Stimulated activated CD4-positive, alpha-beta T cell treated with anti-CD3 and anti-CD28 coated beads, Interleukin-12 subunit alpha, Interleukin-12 subunit beta, amount 100 ng/mL, for 4 hours (primary cell): ENCODE data around the gene XRCC3.

Experiments used
- DNase-seq: peaks from one replicate; pipeline ENCODE4 v3.0.0-alpha.2; 2020

Gene XRCC3

GRCh38 chr14:103725001-103725682 is 9.9 kb upstream of the XRCC3 start:
- DNase-seq, result no peak

DNA sequence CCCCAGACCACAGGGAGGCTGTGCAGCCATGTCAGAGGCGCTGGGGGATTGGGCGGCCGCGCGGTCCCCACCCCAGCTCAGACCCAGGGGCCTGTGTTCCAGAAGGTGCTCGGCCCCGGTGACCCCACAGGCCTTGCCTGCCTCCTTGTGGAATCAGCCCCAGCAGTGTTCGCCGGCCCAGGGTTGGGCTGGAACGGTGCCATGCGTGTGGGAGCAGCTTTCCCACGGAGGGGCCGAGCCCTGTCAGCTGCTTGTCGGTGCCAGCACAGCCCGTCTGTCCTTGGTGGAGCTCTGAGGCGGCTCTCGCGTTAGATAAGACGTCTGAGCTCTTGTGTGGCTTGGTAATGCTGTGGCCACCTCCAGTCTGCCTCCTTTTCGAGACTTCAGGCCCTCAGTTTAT is 8.9 kb upstream of the XRCC3 start:
- no peak for DNase-seq

- no peak for DNase-seq
Measured at GRCh38 chr14:103723748-103724081, 8.5 kb upstream of the XRCC3 start.

- DNase-seq, result peak; percentile 28
Measured at GRCh38 chr14:103721334-103722120, 6.3 kb upstream of the XRCC3 start.

DNA sequence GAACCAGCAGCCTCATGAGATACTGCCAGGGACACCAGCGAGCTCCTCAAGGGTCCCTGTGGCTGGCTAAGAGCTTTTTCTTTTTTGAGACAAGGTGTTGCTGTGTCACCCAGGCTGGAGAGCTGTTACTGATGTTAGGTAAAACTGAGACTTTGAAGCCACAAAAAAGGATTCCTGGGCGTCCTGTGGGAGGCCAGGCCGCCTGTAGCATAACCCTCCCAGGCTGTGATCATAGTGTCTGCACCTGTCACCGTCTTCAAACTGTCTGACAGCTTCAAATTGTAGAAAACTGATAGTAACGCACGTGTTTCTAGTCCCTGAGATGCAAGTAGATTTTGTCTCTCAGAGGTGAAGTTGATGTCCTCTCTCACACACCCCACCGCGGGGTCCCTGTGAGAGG is 4.5 kb upstream of the XRCC3 start:
- DNase-seq, result no peak

DNA sequence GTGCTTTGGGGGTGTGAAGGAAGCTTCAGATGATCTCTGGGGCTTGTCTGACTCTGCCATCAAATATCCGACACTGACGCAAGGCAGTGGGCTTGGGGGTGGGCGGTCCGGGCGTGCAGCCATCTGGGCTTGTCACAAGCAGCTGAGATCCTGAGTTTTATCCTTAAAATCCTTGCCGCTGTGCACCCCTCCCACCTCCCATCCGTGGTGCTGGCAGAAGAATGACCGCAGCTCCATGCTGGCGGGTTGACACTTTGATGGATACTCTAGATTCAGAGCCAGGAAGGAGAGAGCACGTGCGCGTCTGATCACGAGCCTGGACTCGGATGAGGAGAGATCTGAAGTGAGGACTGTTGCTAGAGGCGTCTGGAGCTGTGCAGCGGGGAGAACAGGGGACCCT is 3.3 kb upstream of the XRCC3 start:
- DNase-seq, result no peak

- DNase-seq, result no peak
Measured at GRCh38 chr14:103716899-103717411, 1.7 kb upstream of the XRCC3 start.

- DNase-seq, result no peak
Measured at GRCh38 chr14:103716091-103716801, 995 bp upstream of the XRCC3 start.

DNA sequence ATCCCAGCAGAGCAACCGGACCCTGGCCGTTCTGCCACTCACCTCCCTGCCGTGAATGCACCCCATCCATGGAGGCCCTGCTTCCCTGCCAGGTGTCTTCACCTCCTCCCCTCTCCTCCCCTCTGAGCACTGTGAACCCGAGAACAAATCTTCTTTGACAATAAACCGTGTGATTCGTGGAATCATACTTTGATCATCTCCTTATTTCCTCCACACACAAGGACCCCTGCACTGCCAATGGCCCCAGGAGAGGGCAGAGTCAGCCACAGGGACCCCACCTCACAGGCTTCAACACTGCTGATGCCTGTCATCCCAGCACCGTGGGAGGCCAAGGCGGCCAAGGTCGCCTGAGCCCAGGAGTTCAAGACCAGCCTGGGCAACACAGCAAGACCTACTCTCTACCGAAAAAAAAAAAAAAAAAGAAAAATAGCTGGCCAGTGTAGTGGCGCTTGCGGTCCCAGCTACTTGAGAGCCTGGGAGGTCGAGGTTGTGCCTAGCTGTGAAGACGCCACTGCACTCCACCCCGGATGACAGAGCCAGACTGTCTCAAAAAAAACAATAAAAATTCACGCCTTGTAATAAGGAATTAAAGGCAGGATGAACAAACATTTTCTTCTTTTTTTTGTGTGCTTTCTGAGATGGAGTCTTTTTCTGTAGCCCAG is 1.1 kb downstream of the XRCC3 start:
- no peak for DNase-seq

DNA sequence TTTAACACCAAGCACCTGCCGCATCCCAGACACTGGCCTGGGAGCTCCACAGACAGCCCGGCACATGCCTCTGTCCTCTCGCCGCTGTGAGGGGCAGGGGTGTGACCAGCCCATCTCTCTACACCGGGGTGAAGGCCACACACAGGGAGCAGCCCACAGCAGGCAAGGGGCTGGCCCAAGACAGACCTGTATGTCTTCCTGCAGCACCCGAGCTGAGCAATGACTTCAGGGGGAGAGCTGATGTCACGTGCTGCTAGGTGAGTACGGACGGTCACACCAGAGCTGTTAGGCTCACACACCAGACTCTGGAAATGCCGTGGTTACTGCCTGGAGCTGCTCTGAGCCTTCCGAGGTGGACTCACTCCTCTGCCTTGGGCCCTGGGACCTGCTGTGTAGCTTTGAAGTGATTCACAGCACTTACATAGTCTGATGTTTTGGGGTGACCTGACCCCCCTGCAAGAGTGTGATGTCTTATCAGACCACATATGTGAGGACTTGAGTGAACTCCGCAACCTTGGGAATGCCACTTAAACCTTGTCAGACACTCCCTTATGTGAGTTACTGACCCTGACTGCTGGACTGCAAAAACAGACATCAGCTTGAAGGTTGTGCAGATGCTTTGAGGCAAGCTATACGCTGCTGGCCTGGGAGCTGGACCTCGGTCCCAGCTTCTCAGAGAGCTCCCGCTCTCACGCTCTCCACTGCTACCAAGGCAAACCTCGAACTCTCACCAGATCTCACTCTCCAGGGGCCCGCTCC is 1.8 kb downstream of the XRCC3 start:
- DNase-seq, result no peak

DNA sequence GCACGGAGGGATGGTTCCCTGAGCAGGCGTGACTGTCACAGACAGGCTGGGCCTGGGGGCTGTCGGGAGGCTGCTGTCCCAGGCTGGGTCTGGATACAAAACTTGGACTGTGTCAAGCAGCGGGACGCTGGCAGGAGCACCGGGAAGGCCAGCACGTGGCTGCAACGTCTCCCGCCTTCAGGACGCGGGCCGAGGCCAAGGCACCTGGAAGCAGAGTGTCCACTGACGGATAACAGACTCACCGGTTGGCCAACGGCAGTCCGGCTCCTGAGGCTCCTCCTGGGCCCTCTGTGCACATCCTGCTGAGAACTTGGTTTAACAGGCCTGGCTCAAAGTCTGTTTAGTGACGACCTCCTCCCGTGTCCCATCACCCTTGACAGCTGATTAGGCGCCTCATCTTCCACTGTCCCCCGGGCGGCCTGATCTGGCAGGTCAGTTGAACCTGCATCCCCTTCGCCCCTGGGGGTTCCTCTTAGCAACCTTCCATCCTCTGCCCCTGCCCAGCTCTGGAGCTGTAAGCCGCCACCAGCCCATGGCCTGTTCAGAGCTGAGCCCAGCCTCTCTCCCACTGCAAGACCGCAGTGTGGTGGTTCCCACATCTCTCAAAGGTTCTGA is 2.5 kb downstream of the XRCC3 start:
- DNase-seq, result no peak

DNA sequence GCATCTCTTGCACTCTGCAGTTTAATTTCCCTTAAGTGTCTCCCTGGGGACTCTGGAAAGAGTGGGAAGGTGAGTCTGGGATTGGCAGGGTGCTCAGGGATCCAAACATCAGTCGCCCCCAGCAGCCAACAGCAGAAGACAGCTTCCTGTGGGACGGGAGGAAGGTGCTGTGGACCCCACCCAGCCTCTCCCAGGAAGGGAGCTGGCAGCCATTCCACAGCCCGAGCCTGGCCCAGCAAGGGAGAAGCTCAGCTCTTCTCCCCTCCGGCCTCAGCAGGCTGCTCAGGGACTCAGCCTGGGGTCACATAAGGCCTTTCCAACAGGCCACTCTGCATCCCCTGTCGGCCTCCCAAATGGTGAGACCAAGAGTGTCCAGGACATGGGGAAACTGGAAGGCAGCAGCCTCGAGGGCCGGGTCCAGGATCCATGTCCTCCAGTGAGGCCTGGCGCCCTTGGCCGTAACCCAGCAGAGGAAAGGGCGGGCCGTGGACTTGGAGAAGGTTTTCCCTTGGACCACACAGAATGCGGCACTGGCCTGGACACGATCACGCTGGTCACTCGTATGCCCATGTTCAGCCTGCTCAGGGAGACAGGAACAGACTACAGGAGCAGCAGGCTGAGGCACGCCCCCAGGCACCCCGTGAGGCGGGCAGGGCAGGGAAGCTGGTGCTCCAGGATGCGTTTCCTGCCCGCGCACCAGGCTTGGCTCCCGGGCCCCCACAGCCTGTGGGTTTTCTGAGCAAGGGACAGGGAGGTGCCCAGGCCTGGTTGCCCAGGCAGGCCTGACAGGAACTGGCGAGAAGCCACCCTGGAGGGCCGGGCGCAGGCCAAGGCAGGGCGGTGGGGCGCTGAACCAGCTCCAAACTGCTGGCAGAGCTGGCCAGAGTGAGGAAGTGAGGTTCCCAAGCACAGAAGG is 3.5 kb downstream of the XRCC3 start:
- DNase-seq, result no peak

DNA sequence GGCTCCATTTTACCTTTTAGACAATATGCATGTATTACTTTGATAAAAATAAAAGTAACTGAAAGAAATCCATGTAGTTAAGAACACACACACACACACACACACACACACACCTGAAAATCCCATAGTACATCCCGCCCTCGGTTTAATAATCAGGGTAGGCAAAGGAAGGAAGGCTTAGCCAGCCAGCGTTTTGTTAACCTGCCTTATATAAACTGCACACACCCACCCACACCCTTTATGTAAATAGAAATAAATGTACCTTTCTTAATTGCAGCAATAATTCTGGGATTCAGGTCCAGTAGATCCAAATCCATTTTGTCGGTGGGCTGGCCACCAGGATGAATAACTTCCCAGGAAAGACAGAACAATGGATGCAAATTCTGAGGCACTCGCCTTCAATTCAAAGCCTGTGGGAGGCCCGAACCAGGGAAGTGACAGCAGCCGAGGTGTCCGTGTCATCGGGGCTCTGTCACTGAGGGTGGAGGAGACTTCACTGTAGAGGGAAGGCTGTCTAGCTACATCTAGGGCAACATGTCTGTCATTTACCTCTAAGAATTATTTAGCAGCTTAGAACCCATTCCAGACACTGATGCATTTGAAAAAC is 4.4 kb downstream of the XRCC3 start:
- no peak for DNase-seq

- no peak for DNase-seq
Measured at GRCh38 chr14:103709814-103710213, 5.4 kb downstream of the XRCC3 start.

DNA sequence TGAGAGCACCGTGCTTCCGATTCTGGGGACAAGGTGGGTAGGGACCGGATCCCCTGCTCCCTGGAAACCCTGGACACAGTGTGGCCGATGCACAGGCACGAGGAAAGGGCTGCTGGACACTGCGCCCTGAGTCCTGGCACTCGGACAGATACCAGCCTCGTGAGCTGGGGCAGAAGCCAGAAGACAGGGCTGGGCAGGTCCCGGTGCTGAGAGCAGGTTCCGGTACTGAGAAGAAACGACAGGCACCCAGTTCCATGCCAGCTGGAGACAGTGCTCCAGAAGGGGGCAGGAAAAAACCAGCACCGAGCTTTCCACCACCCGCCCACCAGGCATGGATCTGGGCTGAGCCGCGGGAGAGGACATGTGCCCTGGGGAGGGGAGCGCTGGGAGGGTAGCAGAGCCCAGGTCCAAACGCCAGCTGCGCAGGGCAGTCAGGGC is 6.5 kb downstream of the XRCC3 start:
- no peak for DNase-seq

GRCh38 chr14:103707329-103708263 is 7.7 kb downstream of the XRCC3 start:
- DNase-seq, result no peak

GRCh38 chr14:103706551-103707328 is 8.5 kb downstream of the XRCC3 start:
- no peak for DNase-seq

GRCh38 chr14:103705504-103706284 is 9.6 kb downstream of the XRCC3 start:
- DNase-seq, result no peak
